ENCODE data around the gene ECM1.

ECM1 gene

DNA sequence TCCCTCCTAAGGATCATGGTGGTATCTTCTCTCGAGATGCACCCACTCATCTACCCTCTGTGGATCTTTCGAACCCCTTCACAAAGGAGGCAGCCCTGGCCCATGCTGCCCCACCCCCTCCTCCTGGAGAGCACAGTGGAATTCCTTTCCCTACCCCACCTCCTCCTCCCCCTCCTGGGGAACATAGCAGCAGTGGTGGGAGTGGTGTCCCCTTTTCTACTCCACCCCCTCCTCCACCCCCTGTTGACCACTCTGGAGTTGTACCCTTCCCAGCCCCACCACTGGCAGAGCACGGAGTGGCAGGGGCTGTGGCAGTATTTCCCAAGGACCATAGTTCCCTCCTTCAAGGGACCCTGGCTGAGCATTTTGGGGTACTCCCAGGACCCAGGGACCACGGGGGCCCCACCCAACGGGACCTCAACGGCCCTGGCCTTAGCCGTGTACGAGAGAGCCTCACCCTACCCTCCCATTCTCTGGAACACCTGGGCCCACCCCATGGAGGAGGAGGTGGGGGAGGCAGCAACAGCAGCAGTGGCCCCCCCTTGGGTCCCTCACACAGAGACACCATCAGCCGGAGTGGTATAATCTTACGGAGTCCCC is 35.2 kb upstream of the ECM1 start:
- H3K4me3 ChIP-seq (replicated peaks; ENCODE audit: insufficient read depth, low read length), result no peak overlapping the region
- no peak overlapping the region for H3K27ac ChIP-seq (replicated peaks)
- H3K27me3 ChIP-seq (ENCODE audit: insufficient read depth, poor library complexity, severe bottlenecking), result no peaks in the 10 kb centered on the region
- DNase-seq (ENCODE audit: low read depth in 1 of 2, low spot score in 1 of 2), result no peak
- no peak for TF ChIP-seq GABPA (IDR thresholded peaks at IDR 0.05; ENCODE audit: low read depth)
- TF ChIP-seq CTCF (IDR thresholded peaks at IDR 0.05; ENCODE audit: insufficient read depth, low read length), result no peak
- TF ChIP-seq POLR2AphosphoS5 (IDR thresholded peaks at IDR 0.05; ENCODE audit: low read depth), result no peak
- TF ChIP-seq, protein P1, sequence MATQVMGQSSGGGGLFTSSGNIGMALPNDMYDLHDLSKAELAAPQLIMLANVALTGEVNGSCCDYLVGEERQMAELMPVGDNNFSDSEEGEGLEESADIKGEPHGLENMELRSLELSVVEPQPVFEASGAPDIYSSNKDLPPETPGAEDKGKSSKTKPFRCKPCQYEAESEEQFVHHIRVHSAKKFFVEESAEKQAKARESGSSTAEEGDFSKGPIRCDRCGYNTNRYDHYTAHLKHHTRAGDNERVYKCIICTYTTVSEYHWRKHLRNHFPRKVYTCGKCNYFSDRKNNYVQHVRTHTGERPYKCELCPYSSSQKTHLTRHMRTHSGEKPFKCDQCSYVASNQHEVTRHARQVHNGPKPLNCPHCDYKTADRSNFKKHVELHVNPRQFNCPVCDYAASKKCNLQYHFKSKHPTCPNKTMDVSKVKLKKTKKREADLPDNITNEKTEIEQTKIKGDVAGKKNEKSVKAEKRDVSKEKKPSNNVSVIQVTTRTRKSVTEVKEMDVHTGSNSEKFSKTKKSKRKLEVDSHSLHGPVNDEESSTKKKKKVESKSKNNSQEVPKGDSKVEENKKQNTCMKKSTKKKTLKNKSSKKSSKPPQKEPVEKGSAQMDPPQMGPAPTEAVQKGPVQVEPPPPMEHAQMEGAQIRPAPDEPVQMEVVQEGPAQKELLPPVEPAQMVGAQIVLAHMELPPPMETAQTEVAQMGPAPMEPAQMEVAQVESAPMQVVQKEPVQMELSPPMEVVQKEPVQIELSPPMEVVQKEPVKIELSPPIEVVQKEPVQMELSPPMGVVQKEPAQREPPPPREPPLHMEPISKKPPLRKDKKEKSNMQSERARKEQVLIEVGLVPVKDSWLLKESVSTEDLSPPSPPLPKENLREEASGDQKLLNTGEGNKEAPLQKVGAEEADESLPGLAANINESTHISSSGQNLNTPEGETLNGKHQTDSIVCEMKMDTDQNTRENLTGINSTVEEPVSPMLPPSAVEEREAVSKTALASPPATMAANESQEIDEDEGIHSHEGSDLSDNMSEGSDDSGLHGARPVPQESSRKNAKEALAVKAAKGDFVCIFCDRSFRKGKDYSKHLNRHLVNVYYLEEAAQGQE (IDR thresholded peaks at IDR 0.05; ENCODE audit: insufficient replicate concordance, low read depth), result no peak

GRCh38 chr1:150473659-150474058 is 34.2 kb upstream of the ECM1 start:
- Histone ChIP-seq H3K4me3 (replicated peaks; ENCODE audit: insufficient read depth, low read length) (no peak overlapping the region), H3K27me3 (ENCODE audit: insufficient read depth, poor library complexity, severe bottlenecking) (no peaks in the 10 kb centered on the region), H3K27ac (replicated peaks) (no peak overlapping the region)
- TF ChIP-seq GABPA (IDR thresholded peaks at IDR 0.05; ENCODE audit: low read depth), result no peak
- no peak for TF ChIP-seq CTCF (IDR thresholded peaks at IDR 0.05; ENCODE audit: insufficient read depth, low read length)
- no peak for TF ChIP-seq POLR2AphosphoS5 (IDR thresholded peaks at IDR 0.05; ENCODE audit: low read depth)
- no peak for TF ChIP-seq SPI1 (IDR thresholded peaks at IDR 0.05; ENCODE audit: borderline replicate concordance, low read depth)
- TF ChIP-seq, protein P1 (IDR thresholded peaks at IDR 0.05; ENCODE audit: insufficient replicate concordance, low read depth), result no peak
- DNase-seq (ENCODE audit: low read depth in 1 of 2, low spot score in 1 of 2), result no peak

DNA sequence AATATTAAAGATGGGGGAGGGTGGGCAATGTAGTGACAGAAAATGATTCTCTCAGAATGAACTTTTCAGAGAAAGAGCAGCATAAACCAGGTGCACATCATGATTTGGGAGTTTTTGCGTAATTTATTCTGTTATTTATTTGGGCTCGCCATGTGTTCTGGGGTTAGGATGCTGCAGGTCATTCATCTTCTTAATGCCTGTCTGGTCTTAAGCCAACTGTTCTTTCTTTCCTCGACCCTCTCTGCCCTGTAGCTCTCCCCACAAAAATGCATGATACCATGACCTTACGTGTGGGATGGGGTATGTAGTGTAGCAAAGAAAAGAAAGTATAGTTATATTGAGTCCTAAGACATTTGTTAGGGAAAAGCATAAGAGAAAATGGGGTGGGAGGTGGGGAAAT is 33.0 kb upstream of the ECM1 start:
- no peak for TF ChIP-seq GABPA (IDR thresholded peaks at IDR 0.05; ENCODE audit: low read depth)
- TF ChIP-seq, protein P1 (IDR thresholded peaks at IDR 0.05; ENCODE audit: insufficient replicate concordance, low read depth), result no peak
- no peak for TF ChIP-seq SPI1 (IDR thresholded peaks at IDR 0.05; ENCODE audit: borderline replicate concordance, low read depth)
- no peak for TF ChIP-seq CTCF (IDR thresholded peaks at IDR 0.05; ENCODE audit: insufficient read depth, low read length)
- no peak for TF ChIP-seq POLR2AphosphoS5 (IDR thresholded peaks at IDR 0.05; ENCODE audit: low read depth)
- Histone ChIP-seq H3K27ac (replicated peaks) (no peak overlapping the region), H3K27me3 (ENCODE audit: insufficient read depth, poor library complexity, severe bottlenecking) (no peaks in the 10 kb centered on the region), H3K4me3 (replicated peaks; ENCODE audit: insufficient read depth, low read length) (no peak overlapping the region)
- DNase-seq (ENCODE audit: low read depth in 1 of 2, low spot score in 1 of 2), result no peak
